SKM-1 treated with dmso at 0.1 percent for 144 hours (cell line): ENCODE results near the gene KLF2.
A peak's percentile ranks its signal among the peaks of the same experiment; 100 is the strongest.
"Not testable (repeated sequence)": the region's sequence is repeated elsewhere in the genome, so short reads cannot be mapped to it uniquely, and the experiment has no call there.

Experiments used
- DNase-seq: peaks from one replicate; lab custom pipeline; 2025; ENCODE audit not compliant: unreplicated experiment; lab: John Stamatoyannopoulos, UW

KLF2 gene

GRCh38 chr19:16336571-16336970 lies 11.9 kb downstream of the KLF2 start:
- DNase-seq: no peak

GRCh38 chr19:16337809-16338469 lies 13.3 kb downstream of the KLF2 start:
- no peak for DNase-seq

GRCh38 chr19:16338470-16339360 lies 14.1 kb downstream of the KLF2 start:
- DNase-seq: peak; percentile 14

- no peak for DNase-seq
These were observed 14.7 kb downstream of the KLF2 start for GRCh38 chr19:16339361-16339725.

- DNase-seq: no peak
These were observed 15.5 kb downstream of the KLF2 start for GRCh38 chr19:16340092-16340491.

- DNase-seq: no peak
These were observed 16.0 kb downstream of the KLF2 start for GRCh38 chr19:16340654-16341053.

GRCh38 chr19:16342002-16342715 lies 17.5 kb downstream of the KLF2 start:
- DNase-seq: no peak

- no peak for DNase-seq
These were observed 18.5 kb downstream of the KLF2 start for GRCh38 chr19:16343156-16343555.

- DNase-seq: no peak
These were observed 20.8 kb downstream of the KLF2 start for GRCh38 chr19:16345457-16345856.

GRCh38 chr19:16347099-16347498 lies 22.5 kb downstream of the KLF2 start:
- not testable (repeated sequence) for DNase-seq

GRCh38 chr19:16347706-16348105 lies 23.1 kb downstream of the KLF2 start:
- no peak for DNase-seq

- no peak for DNase-seq
These were observed 25.0 kb downstream of the KLF2 start for GRCh38 chr19:16349551-16350152.

- no peak for DNase-seq
These were observed 26.6 kb downstream of the KLF2 start for GRCh38 chr19:16351133-16351809.

- DNase-seq: no peak
These were observed 30.8 kb downstream of the KLF2 start for GRCh38 chr19:16355293-16356043.

- DNase-seq: no peak
These were observed 33.8 kb downstream of the KLF2 start for GRCh38 chr19:16358456-16358855.

- no peak for DNase-seq
These were observed 34.4 kb downstream of the KLF2 start for GRCh38 chr19:16359074-16359473.

GRCh38 chr19:16359964-16360363 lies 35.3 kb downstream of the KLF2 start:
- no peak for DNase-seq

GRCh38 chr19:16360738-16361137 lies 36.1 kb downstream of the KLF2 start:
- DNase-seq: no peak

- no peak for DNase-seq
These were observed 36.6 kb downstream of the KLF2 start for GRCh38 chr19:16361254-16361653.

GRCh38 chr19:16361926-16362325 lies 37.3 kb downstream of the KLF2 start:
- no peak for DNase-seq
